HUES6 (cell line): Measurements from ENCODE around the gene AKAIN1.

Source experiments
- H3K27ac ChIP-seq: 2 replicates; pipeline ENCODE4 v1.7.0; 2013; ENCODE audit warnings: low read depth, mild to moderate bottlenecking, low read length, inconsistent platforms
- H3K27me3 ChIP-seq: 2 replicates; pipeline ENCODE4 v1.6.1; 2013; ENCODE audit warnings: low read length; ENCODE audit not compliant: control insufficient read depth, insufficient read depth
- H3K36me3 ChIP-seq: 2 replicates; pipeline ENCODE4 v1.6.1; 2013; ENCODE audit warnings: low read length; ENCODE audit not compliant: control insufficient read depth, insufficient read depth
- H3K4me1 ChIP-seq: 2 replicates; pipeline ENCODE4 v1.6.1; 2013; ENCODE audit warnings: low read length; ENCODE audit not compliant: control insufficient read depth, insufficient read depth
- H3K4me3 ChIP-seq: 2 replicates; pipeline ENCODE4 v1.5.1; 2013; ENCODE audit warnings: low read depth, low read length
- H3K9ac ChIP-seq: one replicate; pipeline ENCODE4 v1.6.1; 2013; ENCODE audit warnings: mild to moderate bottlenecking, low read length
- H3K9me3 ChIP-seq: 2 replicates; pipeline ENCODE4 v1.6.1; 2013; ENCODE audit warnings: low read depth, low read length; ENCODE audit not compliant: control insufficient read depth, insufficient read depth

Gene AKAIN1

GRCh38 chr18:5197032-5197434, at the start of gene AKAIN1:
AKAIN1 (minus strand) TSS chr18:5197257; CDS start chr18:5197053, 204 bp downstream.
- Histone ChIP-seq H3K36me3 (no peaks in the 10 kb centered on the region), H3K27me3 (peaks cover 91% of the 10 kb centered on the region), H3K4me1 (no peaks in the 10 kb centered on the region; the same call in 1 of the 2 replicates), H3K4me3 (peak within 1 kb of the TSS; percentile 77), H3K9ac (no peak within 1 kb of the TSS), H3K9me3 (no peaks in the 10 kb centered on the region), H3K27ac (no peak within 1 kb of the TSS)

- Histone ChIP-seq H3K9ac (no peak overlapping the region), H3K27ac (no peak overlapping the region), H3K9me3 (no peaks in the 10 kb centered on the region)
Observed at GRCh38 chr18:5244941-5245340, 47.9 kb upstream of the AKAIN1 start.

GRCh38 chr18:5239447-5239846, 42.4 kb upstream of the AKAIN1 start:
- Histone ChIP-seq H3K4me3 (peak overlapping the region; percentile 80), H3K36me3 (peaks cover 15% of the 10 kb centered on the region), H3K27ac (no peak overlapping the region), H3K27me3 (peaks cover 10% of the 10 kb centered on the region), H3K9ac (no peak overlapping the region), H3K9me3 (no peaks in the 10 kb centered on the region), H3K4me1 (peaks cover 10% of the 10 kb centered on the region; the same call in 1 of the 2 replicates)

More at GRCh38 chr18:5244941-5245340, 47.9 kb upstream of the AKAIN1 start:
- no peaks in the 10 kb centered on the region for H3K4me1 ChIP-seq
- H3K4me3 ChIP-seq = no peak overlapping the region
- H3K36me3 ChIP-seq = peaks cover 15% of the 10 kb centered on the region
- no peaks in the 10 kb centered on the region for H3K27me3 ChIP-seq

- H3K4me1 ChIP-seq = peaks cover 10% of the 10 kb centered on the region; the same call in 1 of the 2 replicates
- H3K4me3 ChIP-seq = peak overlapping the region; percentile 80
- no peaks in the 10 kb centered on the region for H3K9me3 ChIP-seq
- peaks cover 15% of the 10 kb centered on the region for H3K36me3 ChIP-seq
- peak overlapping the region; percentile 96 for H3K9ac ChIP-seq
- H3K27me3 ChIP-seq = peaks cover 14% of the 10 kb centered on the region
- H3K27ac ChIP-seq = peak overlapping the region; percentile 91
Observed at GRCh38 chr18:5238371-5238976, 41.4 kb upstream of the AKAIN1 start.

- peaks cover 10% of the 10 kb centered on the region; the same call in 1 of the 2 replicates for H3K4me1 ChIP-seq
- H3K36me3 ChIP-seq = peaks cover 14% of the 10 kb centered on the region
- H3K27me3 ChIP-seq = peaks cover 14% of the 10 kb centered on the region
- peak overlapping the region; percentile 96 for H3K9ac ChIP-seq
- H3K9me3 ChIP-seq = no peaks in the 10 kb centered on the region
- peak overlapping the region; percentile 91 for H3K27ac ChIP-seq
- H3K4me3 ChIP-seq = peak overlapping the region; percentile 80
Observed at GRCh38 chr18:5237723-5238370, 40.8 kb upstream of the AKAIN1 start.

GRCh38 chr18:5237083-5237722, 40.1 kb upstream of the AKAIN1 start:
- Histone ChIP-seq H3K9ac (peak overlapping the region; percentile 96), H3K27me3 (peaks cover 14% of the 10 kb centered on the region), H3K27ac (peak overlapping the region; percentile 91; the same call in 1 of the 2 replicates), H3K4me3 (peak overlapping the region; percentile 80), H3K4me1 (peaks cover 10% of the 10 kb centered on the region; the same call in 1 of the 2 replicates), H3K9me3 (no peaks in the 10 kb centered on the region), H3K36me3 (peaks cover 9% of the 10 kb centered on the region)

- H3K27me3 ChIP-seq = peaks cover 5% of the 10 kb centered on the region; the same call in 1 of the 2 replicates
- no peaks in the 10 kb centered on the region for H3K4me1 ChIP-seq
- no peaks in the 10 kb centered on the region for H3K9me3 ChIP-seq
- H3K9ac ChIP-seq = no peak overlapping the region
- no peaks in the 10 kb centered on the region for H3K36me3 ChIP-seq
- H3K27ac ChIP-seq = no peak overlapping the region
- no peak overlapping the region for H3K4me3 ChIP-seq
Observed at GRCh38 chr18:5214583-5215351, 17.7 kb upstream of the AKAIN1 start.

- H3K27me3 ChIP-seq = peaks cover 7% of the 10 kb centered on the region; the same call in 1 of the 2 replicates
- H3K27ac ChIP-seq = no peak overlapping the region
- no peak overlapping the region for H3K4me3 ChIP-seq
- H3K9me3 ChIP-seq = no peaks in the 10 kb centered on the region
- H3K36me3 ChIP-seq = no peaks in the 10 kb centered on the region
- no peaks in the 10 kb centered on the region for H3K4me1 ChIP-seq
- no peak overlapping the region for H3K9ac ChIP-seq
Observed at GRCh38 chr18:5207471-5208150, 10.6 kb upstream of the AKAIN1 start.

GRCh38 chr18:5198311-5198710, 1.3 kb upstream of the AKAIN1 start:
- no peaks in the 10 kb centered on the region for H3K9me3 ChIP-seq
- H3K4me1 ChIP-seq = no peaks in the 10 kb centered on the region; the same call in 1 of the 2 replicates
- H3K36me3 ChIP-seq = no peaks in the 10 kb centered on the region
- H3K9ac ChIP-seq = no peak overlapping the region
- H3K27ac ChIP-seq = no peak overlapping the region
- no peak overlapping the region for H3K4me3 ChIP-seq
- peaks cover 83% of the 10 kb centered on the region for H3K27me3 ChIP-seq

- H3K4me3 ChIP-seq = peak overlapping the region; percentile 77
- H3K36me3 ChIP-seq = no peaks in the 10 kb centered on the region
- no peak overlapping the region for H3K27ac ChIP-seq
- H3K27me3 ChIP-seq = peaks cover 87% of the 10 kb centered on the region
- no peaks in the 10 kb centered on the region for H3K9me3 ChIP-seq
- no peak overlapping the region for H3K9ac ChIP-seq
- no peaks in the 10 kb centered on the region; the same call in 1 of the 2 replicates for H3K4me1 ChIP-seq
Observed at GRCh38 chr18:5197461-5197860, 404 bp upstream of the AKAIN1 start.
